SU-DHL-6 (cell line): ENCODE measurements around the gene STAC.

ENCODE experiments used
- H2AFZ ChIP-seq: fragments of 200-600 bp; sonication (generic); 2 replicates; pipeline ENCODE4 v1.6.1; 2014; ENCODE audit warnings: low read depth, mild to moderate bottlenecking, moderate library complexity, mixed read lengths, antibody characterized with exemption, low read length; ENCODE audit not compliant: severe bottlenecking
- H3F3A ChIP-seq: fragments of 200-600 bp; shearing (Covaris generic); 2 replicates; pipeline ENCODE4 v1.6.0; 2016; ENCODE audit warnings: antibody characterized with exemption, mild to moderate bottlenecking; ENCODE audit not compliant: insufficient read depth
- H3K27ac ChIP-seq: fragments of 200-600 bp; sonication (generic); 2 replicates; pipeline ENCODE4 v1.5.1; 2016; ENCODE audit warnings: low read depth, mild to moderate bottlenecking, low read length, moderate library complexity, mixed read lengths
- H3K27me3 ChIP-seq: fragments of 200-600 bp; sonication (generic), shearing (Covaris generic); 2 replicates; pipeline ENCODE4 v1.6.0; 2014; ENCODE audit warnings: mild to moderate bottlenecking, low read length
- H3K36me3 ChIP-seq: fragments of 200-600 bp; sonication (generic); 2 replicates; pipeline ENCODE4 v1.6.1; 2014; ENCODE audit warnings: mild to moderate bottlenecking, low read length, mixed read lengths
- H3K4me2 ChIP-seq: fragments of 300-600, 200-600 bp; shearing (Covaris generic), sonication (generic); 2 replicates; pipeline ENCODE4 v1.6.0; 2014; ENCODE audit warnings: low read length, low read depth, mild to moderate bottlenecking; ENCODE audit not compliant: poor library complexity, severe bottlenecking
- H3K4me3 ChIP-seq: fragments of 200-600 bp; sonication (generic); 2 replicates; pipeline ENCODE4 v1.5.1; 2014; ENCODE audit warnings: antibody characterized with exemption, low read length, mild to moderate bottlenecking, mixed read lengths; ENCODE audit not compliant: insufficient read depth, poor library complexity, severe bottlenecking
- H3K79me2 ChIP-seq: fragments of 200-600 bp; sonication (generic); 2 replicates; pipeline ENCODE4 v1.6.1; 2014; ENCODE audit warnings: mild to moderate bottlenecking, low read length, moderate library complexity; ENCODE audit not compliant: insufficient read depth
- H3K9ac ChIP-seq: fragments of 200-600 bp; sonication (generic); 2 replicates; pipeline ENCODE4 v1.7.0; 2014; ENCODE audit warnings: mild to moderate bottlenecking, low read length
- H3K9me2 ChIP-seq: fragments of 200-600 bp; sonication (generic); replicated peaks from 2 replicates; pipeline ENCODE4 v1.6.1; 2014; ENCODE audit warnings: low read length; ENCODE audit not compliant: insufficient read depth
- H3K9me3 ChIP-seq: fragments of 200-600 bp; sonication (generic); 2 replicates; pipeline ENCODE4 v1.6.1; 2014; ENCODE audit warnings: low read length, mixed read lengths; ENCODE audit not compliant: insufficient read depth
- H4K20me1 ChIP-seq: fragments of 200-600 bp; sonication (generic); 2 replicates; pipeline ENCODE4 v1.6.1; 2014; ENCODE audit warnings: low read depth, mild to moderate bottlenecking, antibody characterized with exemption, low read length, moderate library complexity, mixed read lengths
- EZH2phosphoT487 ChIP-seq: fragments of 200-600 bp; sonication (generic), shearing (Covaris generic); conservative IDR thresholded peaks from 2 replicates; pipeline ENCODE4 v1.6.1; 2018; ENCODE audit warnings: mild to moderate bottlenecking, antibody characterized with exemption, low read length, moderate library complexity, mixed read lengths
- TF ChIP-seq, protein P1 (sequence below): fragments of 200-600 bp; sonication (generic); IDR thresholded peaks from one replicate; pipeline ENCODE4 v1.5.1; 2017; ENCODE audit warnings: antibody characterized with exemption, mild to moderate bottlenecking, low read length, moderate library complexity; ENCODE audit not compliant: insufficient read depth, poor library complexity, severe bottlenecking

The STAC gene

DNA sequence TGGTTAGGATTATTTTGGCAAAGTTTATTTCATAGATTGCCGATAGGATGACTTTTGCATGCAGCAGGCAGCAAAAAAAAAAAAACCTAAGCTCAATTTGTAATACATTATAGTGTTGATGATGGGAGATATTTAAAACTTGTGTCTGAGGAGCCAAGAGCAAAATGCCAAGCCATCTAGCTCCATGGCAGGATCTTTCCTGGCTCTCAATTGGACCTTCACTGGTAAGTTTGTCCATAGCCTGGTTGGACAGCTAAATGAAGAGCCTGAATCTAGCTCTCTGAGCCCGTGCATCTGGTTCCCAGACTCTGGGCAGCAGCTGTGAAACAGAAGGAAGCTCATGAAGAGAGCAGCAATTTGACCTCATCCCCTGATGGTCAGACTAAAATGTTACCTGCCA, 17.5 kb downstream of the STAC start:
- no peaks in the 10 kb centered on the region for H3K36me3 ChIP-seq
- H3K9me2 ChIP-seq: no peaks in the 10 kb centered on the region
- H3K27me3 ChIP-seq: no peaks in the 10 kb centered on the region
- H3K9me3 ChIP-seq: no peaks in the 10 kb centered on the region
- H3F3A ChIP-seq: no peaks in the 10 kb centered on the region
- no peak overlapping the region for H3K27ac ChIP-seq
- TF ChIP-seq, protein P1, sequence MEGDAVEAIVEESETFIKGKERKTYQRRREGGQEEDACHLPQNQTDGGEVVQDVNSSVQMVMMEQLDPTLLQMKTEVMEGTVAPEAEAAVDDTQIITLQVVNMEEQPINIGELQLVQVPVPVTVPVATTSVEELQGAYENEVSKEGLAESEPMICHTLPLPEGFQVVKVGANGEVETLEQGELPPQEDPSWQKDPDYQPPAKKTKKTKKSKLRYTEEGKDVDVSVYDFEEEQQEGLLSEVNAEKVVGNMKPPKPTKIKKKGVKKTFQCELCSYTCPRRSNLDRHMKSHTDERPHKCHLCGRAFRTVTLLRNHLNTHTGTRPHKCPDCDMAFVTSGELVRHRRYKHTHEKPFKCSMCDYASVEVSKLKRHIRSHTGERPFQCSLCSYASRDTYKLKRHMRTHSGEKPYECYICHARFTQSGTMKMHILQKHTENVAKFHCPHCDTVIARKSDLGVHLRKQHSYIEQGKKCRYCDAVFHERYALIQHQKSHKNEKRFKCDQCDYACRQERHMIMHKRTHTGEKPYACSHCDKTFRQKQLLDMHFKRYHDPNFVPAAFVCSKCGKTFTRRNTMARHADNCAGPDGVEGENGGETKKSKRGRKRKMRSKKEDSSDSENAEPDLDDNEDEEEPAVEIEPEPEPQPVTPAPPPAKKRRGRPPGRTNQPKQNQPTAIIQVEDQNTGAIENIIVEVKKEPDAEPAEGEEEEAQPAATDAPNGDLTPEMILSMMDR: no peak
- no peak for TF ChIP-seq EZH2phosphoT487
- H3K4me3 ChIP-seq: no peak overlapping the region
- H3K4me2 ChIP-seq: no peak overlapping the region
- H4K20me1 ChIP-seq: no peaks in the 10 kb centered on the region
- no peaks in the 10 kb centered on the region for H3K79me2 ChIP-seq
- no peak overlapping the region for H2AFZ ChIP-seq
- H3K9ac ChIP-seq: no peak overlapping the region

DNA sequence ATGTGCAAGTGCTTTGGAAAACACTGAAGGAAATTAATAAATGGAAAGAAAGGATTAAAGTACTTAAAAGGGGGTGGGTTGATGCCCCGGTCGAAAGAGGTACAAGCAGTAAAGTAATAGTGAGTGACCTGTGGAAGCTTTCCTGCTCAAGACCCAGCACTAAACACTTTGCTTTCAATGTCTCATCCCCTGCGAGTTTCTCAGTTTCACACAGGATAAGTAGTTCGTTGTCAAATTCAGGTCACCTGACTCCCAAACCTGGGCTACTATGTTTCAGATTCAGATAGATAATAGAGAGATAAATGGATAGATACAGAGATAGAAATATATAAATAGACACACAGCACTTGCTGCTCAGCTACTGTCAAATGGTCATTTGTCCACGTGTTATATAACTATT, 19.6 kb downstream of the STAC start:
- no peak overlapping the region for H3K27ac ChIP-seq
- no peak overlapping the region for H3K4me2 ChIP-seq

DNA sequence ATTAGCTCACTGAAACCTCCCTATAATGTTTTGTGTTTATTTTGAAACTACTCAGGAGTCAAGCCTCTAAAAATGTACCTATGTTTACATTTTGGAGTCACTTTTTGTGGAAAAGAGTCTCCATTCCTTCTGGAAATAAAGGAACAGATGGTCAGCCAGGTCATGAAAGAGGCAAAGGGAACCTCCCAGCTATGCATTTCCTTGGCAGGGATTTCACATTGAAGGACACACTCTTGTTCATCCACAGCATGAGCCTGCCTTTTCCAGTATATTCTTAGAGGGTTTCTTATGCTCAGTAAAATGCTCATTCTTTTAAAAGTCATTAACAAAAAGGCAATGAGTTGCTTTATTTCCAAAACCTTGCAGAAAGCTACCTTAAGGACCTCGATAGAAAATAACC, 20.8 kb downstream of the STAC start:
- Histone ChIP-seq H3K9me3 (no peaks in the 10 kb centered on the region), H3K9me2 (no peaks in the 10 kb centered on the region), H3K4me3 (no peak overlapping the region), H3K27ac (no peak overlapping the region), H2AFZ (no peak overlapping the region), H3K27me3 (no peaks in the 10 kb centered on the region), H3K9ac (no peak overlapping the region), H4K20me1 (no peaks in the 10 kb centered on the region), H3F3A (no peaks in the 10 kb centered on the region), H3K36me3 (no peaks in the 10 kb centered on the region), H3K4me2 (no peak overlapping the region), H3K79me2 (no peaks in the 10 kb centered on the region)
- TF ChIP-seq EZH2phosphoT487: no peak
- TF ChIP-seq, protein P1: no peak

More for the DNA sequence above, 19.6 kb downstream of the STAC start:
- Histone ChIP-seq H3K9ac (no peak overlapping the region), H3F3A (no peaks in the 10 kb centered on the region), H4K20me1 (no peaks in the 10 kb centered on the region), H2AFZ (no peak overlapping the region), H3K9me2 (no peaks in the 10 kb centered on the region), H3K4me3 (no peak overlapping the region), H3K36me3 (no peaks in the 10 kb centered on the region), H3K79me2 (no peaks in the 10 kb centered on the region), H3K9me3 (no peaks in the 10 kb centered on the region), H3K27me3 (no peaks in the 10 kb centered on the region)
- TF ChIP-seq EZH2phosphoT487: no peak
- TF ChIP-seq, protein P1: no peak
